GM13976 (cell line): ENCODE results near the gene TMEM163.

Experiments used
- DNase-seq: peaks from one replicate; pipeline ENCODE4 v3.0.0; 2012; ENCODE audit warnings: low spot score
- CTCF ChIP-seq: IDR thresholded peaks from 2 replicates; pipeline ENCODE4 v1.5.1; 2012; ENCODE audit warnings: borderline replicate concordance, mild to moderate bottlenecking; ENCODE audit not compliant: insufficient read depth; ENCODE audit errors: extremely low read depth, missing control alignments, control extremely low read depth
- in situ Hi-C: fragments of 300-500 bp; cut with MboI; formaldehyde crosslinking; loops from one replicate; pipeline ENCODE4 v1.12.0; 2022; ENCODE audit warnings: low sequenced_read_pairs, mixed read lengths, inconsistent platforms; ENCODE audit not compliant: unreplicated experiment

Gene TMEM163

GRCh38 chr2:134574611-134575330 is 144.0 kb downstream of the TMEM163 start:
- DNase-seq: no peak
- no peak for TF ChIP-seq CTCF
- in situ Hi-C loops: no loop called here

GRCh38 chr2:134573724-134574123 is 145.1 kb downstream of the TMEM163 start:
- no peak for TF ChIP-seq CTCF
- in situ Hi-C loops: no loop called here
- no peak for DNase-seq

- DNase-seq: no peak
- in situ Hi-C loops: no loop called here
- no peak for TF ChIP-seq CTCF
These were observed 145.8 kb downstream of the TMEM163 start for GRCh38 chr2:134573085-134573370.

GRCh38 chr2:134572314-134573084 is 146.3 kb downstream of the TMEM163 start:
- no peak for DNase-seq
- no peak for TF ChIP-seq CTCF
- in situ Hi-C loops: no loop called here

GRCh38 chr2:134570676-134571075 is 148.1 kb downstream of the TMEM163 start:
- DNase-seq: no peak
- in situ Hi-C loops: no loop called here
- no peak for TF ChIP-seq CTCF

GRCh38 chr2:134568413-134568812 is 150.4 kb downstream of the TMEM163 start:
- DNase-seq: no peak
- in situ Hi-C loops: no loop called here
- TF ChIP-seq CTCF: no peak
